Measurements from ENCODE around the gene TPCN1.
A peak's percentile ranks its signal among the peaks of the same experiment; 100 is the strongest.

Gene TPCN1

GRCh38 chr12:113332688-113333417 is 111.6 kb downstream of the TPCN1 start:
- TF ChIP-seq CTCF (IDR thresholded peaks at IDR 0.05; ENCODE audit: borderline replicate concordance, control extremely low read depth, extremely low read depth, insufficient read depth, missing control alignments), result no peak
- in situ Hi-C loops (cut with MboI; ENCODE audit: low sequenced_read_pairs, unreplicated experiment), result no loop called here
- no peak for DNase-seq (ENCODE audit: low spot score)

- TF ChIP-seq CTCF (IDR thresholded peaks at IDR 0.05; ENCODE audit: borderline replicate concordance, control extremely low read depth, extremely low read depth, insufficient read depth, missing control alignments), result no peak
- in situ Hi-C loops (cut with MboI; ENCODE audit: low sequenced_read_pairs, unreplicated experiment), result no loop called here
- no peak for DNase-seq (ENCODE audit: low spot score)
These were observed 112.1 kb downstream of the TPCN1 start for GRCh38 chr12:113333418-113333750.

- no peak for TF ChIP-seq CTCF (IDR thresholded peaks at IDR 0.05; ENCODE audit: borderline replicate concordance, control extremely low read depth, extremely low read depth, insufficient read depth, missing control alignments)
- DNase-seq (ENCODE audit: low spot score), result no peak
- in situ Hi-C loops (cut with MboI; ENCODE audit: low sequenced_read_pairs, unreplicated experiment), result no loop called here
These were observed 112.9 kb downstream of the TPCN1 start for GRCh38 chr12:113333877-113334785.

GRCh38 chr12:113334786-113335539 is 113.7 kb downstream of the TPCN1 start, which contains the start of gene SLC8B1:
Gene SLC8B1, minus strand, starts transcription at chr12:113335109. Its CDS starts 2,231 bp downstream, at chr12:113332878.
- TF ChIP-seq CTCF (IDR thresholded peaks at IDR 0.05; ENCODE audit: borderline replicate concordance, control extremely low read depth, extremely low read depth, insufficient read depth, missing control alignments), result no peak
- peak; percentile 97 for DNase-seq (ENCODE audit: low spot score)
- in situ Hi-C loops (cut with MboI; ENCODE audit: low sequenced_read_pairs, unreplicated experiment), result no loop called here

- in situ Hi-C loops (cut with MboI; ENCODE audit: low sequenced_read_pairs, unreplicated experiment), result no loop called here
- TF ChIP-seq CTCF (IDR thresholded peaks at IDR 0.05; ENCODE audit: borderline replicate concordance, control extremely low read depth, extremely low read depth, insufficient read depth, missing control alignments), result no peak
- no peak for DNase-seq (ENCODE audit: low spot score)
These were observed 118.3 kb downstream of the TPCN1 start for GRCh38 chr12:113339540-113339939.

GRCh38 chr12:113340061-113340460 is 118.8 kb downstream of the TPCN1 start:
- no peak for DNase-seq (ENCODE audit: low spot score)
- no peak for TF ChIP-seq CTCF (IDR thresholded peaks at IDR 0.05; ENCODE audit: borderline replicate concordance, control extremely low read depth, extremely low read depth, insufficient read depth, missing control alignments)
- in situ Hi-C loops (cut with MboI; ENCODE audit: low sequenced_read_pairs, unreplicated experiment), result no loop called here
